ENCODE results near the gene LPP.
A peak's percentile ranks its signal among the peaks of the same experiment; 100 is the strongest.

Gene LPP

GRCh38 chr3:188742755-188743550 is 589.0 kb downstream of the LPP start:
- DNase-seq: no peak

DNA sequence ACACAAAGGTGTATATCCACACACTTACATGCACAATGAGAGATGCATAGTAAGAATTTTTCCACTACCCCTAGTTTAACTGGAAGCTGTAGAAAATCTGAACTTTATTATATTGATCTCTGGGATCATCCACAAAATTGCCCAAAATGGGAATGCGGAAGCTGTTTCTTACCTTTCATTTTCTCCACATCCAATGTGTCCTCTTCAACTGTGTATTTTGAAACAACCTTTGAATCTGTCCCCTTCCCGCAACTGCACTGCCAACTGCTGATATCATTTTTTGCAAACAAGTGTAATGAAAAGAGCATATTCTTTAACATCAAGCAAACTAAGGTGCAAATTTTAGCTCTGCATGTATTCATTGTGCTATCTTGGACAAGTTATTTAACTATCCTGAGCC is 590.2 kb downstream of the LPP start:
- no peak for DNase-seq

GRCh38 chr3:188745031-188745430 is 591.1 kb downstream of the LPP start:
- no peak for DNase-seq

- DNase-seq: no peak
These were observed 592.4 kb downstream of the LPP start for GRCh38 chr3:188746291-188746783.

DNA sequence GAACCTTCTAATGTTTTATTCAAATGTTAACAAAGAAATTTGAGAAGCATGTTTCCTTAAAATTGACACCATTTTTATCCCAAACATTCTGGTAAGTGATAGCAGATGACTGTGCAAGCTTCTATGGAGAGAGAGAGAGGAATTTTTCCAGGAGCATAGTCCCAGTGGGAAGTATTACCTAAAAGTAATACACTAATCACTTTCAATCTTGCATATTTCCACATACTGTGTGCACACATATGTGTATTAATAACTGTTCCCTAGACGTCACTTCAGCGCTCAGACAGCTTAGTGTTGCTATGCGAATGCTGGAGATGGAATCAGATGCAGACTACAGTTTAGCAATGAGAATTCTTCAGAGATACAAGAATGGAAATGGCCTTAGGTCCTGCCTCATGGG is 593.5 kb downstream of the LPP start:
- DNase-seq: no peak

GRCh38 chr3:188749010-188749617 is 595.2 kb downstream of the LPP start:
- peak; percentile 44 for DNase-seq

DNA sequence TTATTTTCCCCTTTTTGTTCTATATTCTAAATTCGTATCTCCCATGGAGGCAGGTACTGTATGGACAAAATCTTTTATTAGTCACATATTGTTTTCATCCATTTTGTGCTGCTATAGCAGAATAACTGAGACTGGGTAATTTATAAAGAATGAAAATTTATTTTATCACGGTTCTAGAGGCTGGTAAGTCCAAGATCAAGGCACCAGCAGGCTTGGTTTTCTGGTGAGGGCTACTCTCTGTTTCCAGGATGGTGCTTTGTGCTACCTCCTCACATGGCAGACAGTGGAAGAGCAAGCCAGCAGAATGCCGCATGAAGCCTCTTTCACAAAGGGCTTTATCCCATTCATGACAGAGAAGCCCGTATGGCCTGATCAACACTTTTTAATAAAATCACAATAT is 595.9 kb downstream of the LPP start:
- no peak for DNase-seq

DNA sequence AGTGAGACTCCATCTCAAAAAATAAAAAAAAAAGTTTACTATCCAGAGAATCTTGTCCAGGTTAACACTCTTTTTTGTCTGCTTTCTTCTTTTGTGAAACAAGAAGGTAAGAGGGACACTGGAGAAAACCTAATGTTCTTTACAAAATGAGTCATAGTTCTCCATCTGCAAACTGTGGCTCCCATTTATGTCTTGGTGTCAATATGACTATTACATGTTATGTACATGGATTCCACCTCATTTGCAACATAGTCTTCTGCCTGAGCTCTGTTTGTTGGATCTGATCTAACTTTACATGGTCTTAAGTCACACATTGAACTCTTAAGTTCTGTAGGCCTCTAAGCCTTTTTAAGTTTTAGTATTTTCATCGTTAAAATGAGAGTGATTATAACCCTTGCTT is 596.7 kb downstream of the LPP start:
- DNase-seq: no peak

DNA sequence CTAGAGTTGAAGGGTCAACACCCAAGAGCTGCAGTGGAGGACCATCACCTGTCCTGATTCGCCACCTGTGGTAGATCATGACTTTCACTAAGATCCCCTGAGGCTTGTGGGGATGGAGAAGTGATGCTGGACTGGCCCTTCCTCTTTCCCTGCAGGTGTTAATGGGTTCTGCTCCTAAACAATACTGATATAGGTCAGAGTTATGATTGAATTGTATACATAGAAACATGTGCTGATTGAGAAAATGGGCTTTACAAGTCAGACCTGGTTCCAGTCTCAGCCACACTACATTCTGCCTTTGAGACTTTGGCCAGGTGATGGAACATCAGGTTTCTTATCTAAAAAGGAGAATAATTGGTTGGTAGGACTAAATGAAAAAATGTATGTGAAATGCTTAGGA is 598.9 kb downstream of the LPP start:
- peak; percentile 5 for DNase-seq

DNA sequence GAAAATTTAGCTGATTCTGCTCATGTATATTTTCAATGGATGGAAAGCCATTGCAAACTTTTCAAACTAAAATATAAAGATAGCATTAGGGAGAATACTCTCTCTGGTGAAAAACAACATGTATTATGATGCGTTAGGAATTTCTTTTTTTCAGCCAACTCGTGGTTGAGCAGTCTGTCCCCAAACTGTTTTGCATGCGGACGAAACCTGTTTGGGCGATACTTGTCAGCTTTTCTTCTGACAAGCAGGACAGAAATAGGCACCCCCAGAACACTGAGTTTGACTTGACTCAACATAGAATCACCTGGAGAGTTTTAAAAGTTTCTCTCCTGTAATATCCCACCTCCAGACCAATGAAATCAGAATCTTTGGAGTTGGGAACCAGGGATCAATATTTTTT is 600.3 kb downstream of the LPP start:
- no peak for DNase-seq

GRCh38 chr3:188756241-188756640 is 602.3 kb downstream of the LPP start:
- no peak for DNase-seq

DNA sequence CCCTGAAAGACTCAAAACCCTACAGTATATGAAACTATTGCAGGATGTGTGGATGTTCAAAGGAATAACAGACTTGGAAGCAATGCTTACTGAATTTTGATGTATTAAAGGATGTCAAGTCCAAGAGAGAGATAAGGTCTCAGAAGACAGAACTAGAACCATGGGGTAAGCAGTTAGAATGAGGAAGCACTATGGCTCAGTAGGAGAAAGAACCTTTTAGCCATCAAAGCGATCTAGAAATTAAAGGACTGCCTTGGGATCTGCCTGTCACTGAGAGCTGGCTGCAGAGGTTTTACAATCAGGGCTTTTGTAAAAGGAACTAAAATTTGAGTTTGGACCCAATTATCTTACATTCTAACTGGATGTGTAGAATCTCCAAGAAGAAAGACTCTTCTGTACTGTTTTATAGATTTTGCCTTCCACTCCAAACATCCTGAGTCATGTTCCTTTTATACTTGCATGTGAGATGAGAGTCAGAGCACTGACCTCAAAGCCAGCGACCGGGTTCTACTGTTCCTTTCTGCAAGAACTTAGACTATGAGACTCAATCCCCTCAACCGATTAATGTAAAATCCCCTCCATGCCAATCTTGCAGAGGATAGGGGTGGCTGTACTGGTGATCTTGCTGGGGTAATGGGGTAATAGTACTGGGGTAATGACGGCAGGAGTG is 605.5 kb downstream of the LPP start:
- DNase-seq: no peak

- DNase-seq: no peak
These were observed 606.5 kb downstream of the LPP start for GRCh38 chr3:188760408-188760807.

DNA sequence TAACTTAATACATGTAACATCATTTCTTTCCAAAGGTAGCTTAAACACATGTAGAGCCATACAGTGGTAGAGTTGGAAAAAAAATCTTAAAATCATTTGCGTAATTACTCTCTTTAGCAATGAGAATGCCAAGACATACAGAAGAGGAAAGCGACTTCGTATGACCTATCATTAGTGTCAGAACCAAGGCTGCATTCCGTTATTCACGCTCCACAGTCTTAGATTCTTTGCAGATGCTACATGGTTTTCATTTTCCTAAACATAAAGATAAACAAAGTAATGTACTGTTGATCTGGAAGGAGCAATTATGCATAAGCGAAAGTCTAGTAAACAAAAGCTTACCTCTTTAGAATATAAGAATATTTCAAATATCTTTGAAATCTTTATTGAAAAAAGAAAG is 607.5 kb downstream of the LPP start:
- DNase-seq: no peak

DNA sequence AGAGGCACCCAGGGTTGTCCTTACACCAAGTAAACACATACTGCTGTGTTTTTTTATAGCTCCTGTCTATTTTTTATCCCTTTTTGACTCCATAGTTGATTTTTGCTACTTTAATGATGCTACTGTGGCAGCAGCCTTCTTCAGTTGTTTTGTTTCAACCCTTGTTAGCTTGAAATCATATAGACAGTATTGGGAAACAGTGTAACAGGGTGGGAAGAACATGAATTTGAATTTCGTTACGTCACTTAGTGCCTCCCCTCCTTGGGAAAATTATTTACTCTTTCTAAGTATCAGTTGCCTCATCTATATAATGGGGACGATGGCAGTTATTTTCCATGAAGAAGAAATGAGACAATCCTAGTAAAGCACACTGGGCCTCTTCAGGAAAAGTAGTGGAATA is 608.0 kb downstream of the LPP start:
- no peak for DNase-seq

DNA sequence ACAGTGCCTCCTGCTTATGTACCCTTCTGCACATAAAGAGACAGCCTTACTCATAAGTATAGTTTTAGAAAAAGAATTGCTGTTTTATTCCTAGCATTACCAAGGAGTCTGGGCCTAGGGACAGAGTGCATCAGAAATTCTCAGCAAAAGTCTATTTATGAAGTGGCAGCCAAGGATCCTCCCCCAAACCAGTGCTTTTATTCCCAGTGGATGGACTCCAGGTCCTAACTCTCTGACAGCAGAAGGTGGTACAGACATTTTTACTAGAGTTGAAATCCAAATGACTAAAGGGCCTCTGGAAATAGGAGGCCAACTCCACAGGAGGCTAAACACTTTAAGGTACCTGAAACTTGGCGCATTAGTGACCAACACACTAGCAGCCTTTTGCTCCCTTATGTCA is 610.7 kb downstream of the LPP start:
- DNase-seq: no peak

DNA sequence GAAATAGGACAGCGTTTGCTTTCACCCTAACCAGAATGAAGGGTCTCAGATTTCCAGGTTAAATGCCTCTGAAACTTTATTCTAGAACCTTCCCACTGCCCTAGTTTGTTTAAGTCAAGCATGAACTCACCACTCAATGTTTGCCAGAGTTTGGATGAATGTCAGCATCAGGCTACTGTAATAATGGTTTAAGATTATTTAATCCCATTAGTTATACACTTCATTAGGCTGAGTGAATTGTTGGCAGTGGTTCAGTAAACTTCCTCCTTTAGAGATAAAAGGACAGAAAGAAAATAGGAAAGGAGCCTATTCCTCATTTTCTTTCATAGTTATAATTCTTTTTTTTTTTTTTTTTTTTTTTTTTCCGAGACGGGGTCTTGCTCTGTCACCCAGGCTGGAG is 615.9 kb downstream of the LPP start:
- no peak for DNase-seq

- DNase-seq: no peak
These were observed 618.9 kb downstream of the LPP start for GRCh38 chr3:188772886-188773285.

DNA sequence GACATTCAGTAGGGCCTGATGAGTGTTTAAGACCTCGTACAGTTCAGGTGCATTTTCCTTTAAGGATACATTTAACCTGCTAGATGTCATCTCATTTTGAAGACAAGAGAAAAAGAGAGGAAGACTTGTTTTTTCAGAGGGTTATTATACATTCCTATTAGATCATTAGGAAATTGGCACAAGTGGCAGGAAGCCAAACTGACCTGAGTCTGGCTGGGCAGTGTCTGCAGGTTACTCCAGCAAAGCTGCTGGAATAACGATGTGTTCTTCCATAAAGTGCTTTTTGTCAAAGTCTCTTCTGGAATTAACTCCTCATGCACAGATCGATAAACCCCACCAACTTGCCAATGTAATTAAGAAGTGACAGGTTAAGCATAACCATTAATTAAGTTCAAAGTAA is 621.5 kb downstream of the LPP start:
- DNase-seq: no peak

DNA sequence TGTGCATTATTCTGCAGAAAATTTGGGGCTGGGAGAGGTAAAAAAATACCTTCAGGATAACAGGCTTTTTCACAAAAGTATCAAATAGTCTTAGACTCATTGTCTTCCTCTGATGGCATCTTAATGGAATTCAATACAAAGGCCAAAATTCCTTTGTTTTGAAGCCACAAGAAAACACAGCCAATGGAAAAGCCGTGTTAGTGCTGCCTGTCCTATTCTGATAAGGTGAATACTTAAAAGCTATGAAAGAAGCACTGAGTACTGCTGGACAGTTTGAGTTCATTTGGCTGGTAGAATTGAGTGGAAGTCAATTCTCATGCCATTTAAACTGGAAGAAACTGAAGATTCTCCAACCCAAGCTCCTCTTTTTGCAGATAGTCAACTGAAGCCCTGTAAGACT is 622.5 kb downstream of the LPP start:
- no peak for DNase-seq

DNA sequence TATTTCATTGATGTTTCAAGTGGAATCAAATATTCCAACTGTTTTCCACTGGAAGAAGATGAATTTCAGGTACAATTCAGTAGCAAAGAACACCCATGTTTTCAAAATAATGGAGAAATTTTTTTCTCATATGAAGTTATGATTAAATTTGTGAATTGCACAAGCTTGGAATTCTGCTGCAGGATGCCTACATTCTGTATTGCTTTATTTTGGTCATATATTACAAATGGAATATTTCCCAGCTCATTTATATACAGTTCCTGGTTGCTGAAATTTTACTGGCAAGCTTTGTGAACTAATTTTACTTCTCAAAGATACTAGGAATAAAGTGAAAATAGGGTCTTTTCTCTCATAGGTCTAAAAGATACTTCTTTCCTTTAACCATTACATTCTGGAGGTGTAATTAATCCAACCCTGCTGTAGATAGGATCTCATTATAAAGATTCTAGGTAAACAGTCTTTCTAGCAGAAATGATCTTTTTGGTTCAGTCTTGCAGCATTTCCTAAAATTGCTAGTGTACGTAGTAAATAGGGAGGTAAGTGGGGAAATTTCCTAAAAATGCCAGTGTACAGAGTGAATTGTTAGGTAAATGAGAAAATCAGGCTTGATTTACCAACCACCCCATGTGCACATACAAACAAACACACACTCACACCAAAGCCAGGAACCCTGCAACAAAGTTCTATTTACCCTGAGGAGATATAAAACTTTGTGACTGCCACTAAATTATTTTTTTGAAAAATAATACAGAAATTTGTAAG is 624.3 kb downstream of the LPP start:
- no peak for DNase-seq

DNA sequence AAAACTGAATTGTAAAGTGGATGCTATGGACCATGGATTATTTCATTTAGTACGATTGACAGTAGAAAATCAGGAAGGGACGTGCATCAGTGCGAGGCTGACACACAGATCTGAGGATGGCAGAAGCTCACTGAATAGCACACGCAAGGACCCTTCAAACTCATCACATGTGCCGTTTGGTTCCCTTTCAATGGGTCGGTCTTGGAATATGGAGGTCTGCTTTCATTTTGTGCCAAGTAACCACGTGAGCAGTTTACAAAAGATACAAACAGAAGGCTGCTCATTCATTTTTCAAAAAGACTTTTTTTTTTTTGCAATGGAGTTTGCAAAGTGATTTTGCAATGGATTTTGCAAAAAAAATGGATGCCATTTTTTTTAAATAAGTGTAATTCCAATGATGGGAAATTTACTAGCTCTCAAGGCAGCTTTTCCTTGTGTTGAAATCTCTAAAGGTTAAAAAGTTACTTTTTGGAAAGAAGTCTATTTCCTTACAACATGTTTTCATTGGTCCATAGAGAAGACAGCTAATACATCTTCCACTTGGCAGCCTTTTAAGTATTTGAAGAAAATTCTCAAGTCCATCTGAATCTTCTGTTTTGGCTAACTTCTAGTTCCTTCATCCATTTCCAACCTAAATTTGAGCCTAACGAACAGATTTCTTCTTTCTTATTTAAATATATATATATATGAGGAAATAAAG is 625.5 kb downstream of the LPP start:
- no peak for DNase-seq
